GM23338 (cell line): ENCODE data around the gene XIRP2. TPM values are rescaled to one million over a fixed set of nuclear protein-coding genes. Genes with fewer than 3 reads are reported as not detected.

Experiments used
- ATAC-seq: fragments of 200-7000 bp; cut with Tn5 transposase; 3 replicates; pipeline ENCODE4 v1.9.1; 2020
- DNase-seq: peaks from one replicate; pipeline ENCODE4 v3.0.0-alpha.2; 2015; ENCODE audit warnings: low spot score
- H2AFZ ChIP-seq: fragments of 200-600 bp; sonication (generic); 2 replicates; pipeline ENCODE4 v1.8.0; 2016; ENCODE audit warnings: antibody characterized with exemption, mild to moderate bottlenecking, moderate library complexity
- H3F3A ChIP-seq: fragments of 200-600 bp; sonication (generic); replicated peaks from 2 replicates; pipeline ENCODE4 v1.8.0; 2017; ENCODE audit warnings: antibody characterized with exemption, mixed run types, low read depth
- H3K27ac ChIP-seq: fragments of 200-600 bp; sonication (generic); 2 replicates; pipeline ENCODE4 v1.6.1; 2016; ENCODE audit warnings: low read depth
- H3K27me3 ChIP-seq: fragments of 200-600 bp; sonication (generic); 2 replicates; pipeline ENCODE4 v1.8.0; 2016; ENCODE audit warnings: mild to moderate bottlenecking, mixed run types, moderate library complexity; ENCODE audit not compliant: insufficient read depth
- H3K36me3 ChIP-seq: fragments of 200-600 bp; sonication (generic); 2 replicates; pipeline ENCODE4 v1.8.0; 2016; ENCODE audit warnings: mild to moderate bottlenecking; ENCODE audit not compliant: insufficient read depth
- H3K4me1 ChIP-seq: fragments of 200-600 bp; sonication (generic); 2 replicates; pipeline ENCODE4 v1.8.0; 2016; ENCODE audit warnings: mild to moderate bottlenecking, moderate library complexity; ENCODE audit not compliant: insufficient read depth
- H3K4me2 ChIP-seq: fragments of 200-600 bp; sonication (generic); 2 replicates; pipeline ENCODE4 v1.7.1; 2017; ENCODE audit warnings: mixed run types
- H3K4me3 ChIP-seq: fragments of 200-600 bp; sonication (generic); 2 replicates; pipeline ENCODE4 v1.6.1; 2016; ENCODE audit warnings: mixed run types
- H3K79me2 ChIP-seq: fragments of 200-600 bp; sonication (generic); replicated peaks from 2 replicates; pipeline ENCODE4 v1.8.0; 2017; ENCODE audit warnings: mild to moderate bottlenecking; ENCODE audit not compliant: insufficient read depth
- H3K9me2 ChIP-seq: fragments of 200-600 bp; sonication (generic); 2 replicates; pipeline ENCODE4 v1.8.0; 2017; ENCODE audit not compliant: insufficient read depth
- H4K20me1 ChIP-seq: fragments of 200-600 bp; sonication (generic); replicated peaks from 2 replicates; pipeline ENCODE4 v1.8.0; 2017; ENCODE audit warnings: mild to moderate bottlenecking; ENCODE audit not compliant: insufficient read depth
- H3K27ac Mint-ChIP-seq: 2 replicates; pipeline ENCODE4 v1.8.0; 2020; ENCODE audit warnings: inconsistent platforms, mild to moderate bottlenecking, moderate library complexity, mixed read lengths
- H3K27me3 Mint-ChIP-seq: 3 replicates; pipeline ENCODE4 v1.8.0; 2022; ENCODE audit warnings: low read depth, mild to moderate bottlenecking, moderate library complexity, mixed read lengths, inconsistent platforms; ENCODE audit not compliant: insufficient read depth, poor library complexity
- H3K36me3 Mint-ChIP-seq: 3 replicates; pipeline ENCODE4 v1.8.0; 2021; ENCODE audit warnings: low read depth, mild to moderate bottlenecking, inconsistent platforms, moderate library complexity, mixed read lengths
- H3K4me1 Mint-ChIP-seq: 3 replicates; pipeline ENCODE4 v1.8.0; 2020; ENCODE audit warnings: mild to moderate bottlenecking, inconsistent platforms, mixed read lengths
- H3K4me3 Mint-ChIP-seq: 3 replicates; pipeline ENCODE4 v1.8.0; 2021; ENCODE audit warnings: moderate library complexity, mild to moderate bottlenecking, inconsistent platforms, mixed read lengths
- H3K9me3 Mint-ChIP-seq: 3 replicates; pipeline ENCODE4 v1.8.0; 2020; ENCODE audit warnings: moderate library complexity, mild to moderate bottlenecking, inconsistent platforms, mixed read lengths
- EZH2phosphoT487 ChIP-seq: fragments of 200-600 bp; sonication (generic); IDR thresholded peaks from one replicate; pipeline ENCODE4 v1.8.1; 2018; ENCODE audit warnings: antibody characterized with exemption; ENCODE audit not compliant: unreplicated experiment
- JUNB ChIP-seq: IDR thresholded peaks from one replicate; pipeline ENCODE4 v1.6.1; 2016; ENCODE audit warnings: antibody characterized with exemption; ENCODE audit not compliant: unreplicated experiment
- NANOG ChIP-seq: IDR thresholded peaks from 2 replicates; pipeline ENCODE4 v1.6.1; 2016; ENCODE audit warnings: antibody characterized with exemption, borderline replicate concordance
- POLR2AphosphoS5 ChIP-seq: IDR thresholded peaks from 2 replicates; pipeline ENCODE4 v1.6.1; 2016; ENCODE audit warnings: antibody characterized with exemption, low read depth
- ZNF331 ChIP-seq: fragments of 250-450 bp; sonication (Bioruptor Pico); IDR thresholded peaks from 2 replicates; pipeline ENCODE4 v1.5.0; 2020; ENCODE audit warnings: low read depth, mild to moderate bottlenecking, moderate library complexity
- polyA plus RNA-seq: library from polyadenylated mRNA; unstranded; fragments of >200 nt; fragmentation: Nextera tagmentation; extraction: Ambion mirVana; gene quantifications from 2 replicates; pipeline ENCODE4 v1.2.1, GENCODE V29; 2016
- total RNA-seq: library from RNA; depleted of rRNA; stranded (reverse); fragments of >200 nt; shearing (Covaris generic); gene quantifications from 2 replicates; pipeline ENCODE4 v1.2.3, GENCODE V29; 2014
- TF ChIP-seq, protein P1 (sequence below): fragments of 250-450 bp; sonication (Bioruptor Pico); IDR thresholded peaks from 2 replicates; pipeline ENCODE4 v1.5.0; 2020; ENCODE audit warnings: mild to moderate bottlenecking, moderate library complexity

Gene XIRP2
- total and polyA plus RNA-seq, 2 experiments from 2014 or later = 0.17 to 0.31 TPM

GRCh38 chr2:166881177-166881576, 7.1 kb upstream of the XIRP2 start:
- no peak overlapping the region for H3K4me3 Mint-ChIP-seq

GRCh38 chr2:166882851-166883250, 5.4 kb upstream of the XIRP2 start:
- H3K36me3 Mint-ChIP-seq = no peaks in the 10 kb centered on the region
- H3K4me2 ChIP-seq = no peak overlapping the region
- no peaks in the 10 kb centered on the region for H3K9me2 ChIP-seq
- no peaks in the 10 kb centered on the region for H4K20me1 ChIP-seq
- ATAC-seq (no peak), DNase-seq (no peak)
- H3K4me1 Mint-ChIP-seq = no peaks in the 10 kb centered on the region
- no peaks in the 10 kb centered on the region for H3K27me3 ChIP-seq
- H3K27ac ChIP-seq = no peak overlapping the region
- no peaks in the 10 kb centered on the region for H3K4me1 ChIP-seq
- H2AFZ ChIP-seq = 0 out of 2 replicates have a peak overlapping the region, but pooled peaks have one; percentile 30
- no peaks in the 10 kb centered on the region for H3K27me3 Mint-ChIP-seq
- no peak overlapping the region for H3K27ac Mint-ChIP-seq
- no peak for TF ChIP-seq JUNB
- no peak for TF ChIP-seq NANOG
- TF ChIP-seq, protein P1, sequence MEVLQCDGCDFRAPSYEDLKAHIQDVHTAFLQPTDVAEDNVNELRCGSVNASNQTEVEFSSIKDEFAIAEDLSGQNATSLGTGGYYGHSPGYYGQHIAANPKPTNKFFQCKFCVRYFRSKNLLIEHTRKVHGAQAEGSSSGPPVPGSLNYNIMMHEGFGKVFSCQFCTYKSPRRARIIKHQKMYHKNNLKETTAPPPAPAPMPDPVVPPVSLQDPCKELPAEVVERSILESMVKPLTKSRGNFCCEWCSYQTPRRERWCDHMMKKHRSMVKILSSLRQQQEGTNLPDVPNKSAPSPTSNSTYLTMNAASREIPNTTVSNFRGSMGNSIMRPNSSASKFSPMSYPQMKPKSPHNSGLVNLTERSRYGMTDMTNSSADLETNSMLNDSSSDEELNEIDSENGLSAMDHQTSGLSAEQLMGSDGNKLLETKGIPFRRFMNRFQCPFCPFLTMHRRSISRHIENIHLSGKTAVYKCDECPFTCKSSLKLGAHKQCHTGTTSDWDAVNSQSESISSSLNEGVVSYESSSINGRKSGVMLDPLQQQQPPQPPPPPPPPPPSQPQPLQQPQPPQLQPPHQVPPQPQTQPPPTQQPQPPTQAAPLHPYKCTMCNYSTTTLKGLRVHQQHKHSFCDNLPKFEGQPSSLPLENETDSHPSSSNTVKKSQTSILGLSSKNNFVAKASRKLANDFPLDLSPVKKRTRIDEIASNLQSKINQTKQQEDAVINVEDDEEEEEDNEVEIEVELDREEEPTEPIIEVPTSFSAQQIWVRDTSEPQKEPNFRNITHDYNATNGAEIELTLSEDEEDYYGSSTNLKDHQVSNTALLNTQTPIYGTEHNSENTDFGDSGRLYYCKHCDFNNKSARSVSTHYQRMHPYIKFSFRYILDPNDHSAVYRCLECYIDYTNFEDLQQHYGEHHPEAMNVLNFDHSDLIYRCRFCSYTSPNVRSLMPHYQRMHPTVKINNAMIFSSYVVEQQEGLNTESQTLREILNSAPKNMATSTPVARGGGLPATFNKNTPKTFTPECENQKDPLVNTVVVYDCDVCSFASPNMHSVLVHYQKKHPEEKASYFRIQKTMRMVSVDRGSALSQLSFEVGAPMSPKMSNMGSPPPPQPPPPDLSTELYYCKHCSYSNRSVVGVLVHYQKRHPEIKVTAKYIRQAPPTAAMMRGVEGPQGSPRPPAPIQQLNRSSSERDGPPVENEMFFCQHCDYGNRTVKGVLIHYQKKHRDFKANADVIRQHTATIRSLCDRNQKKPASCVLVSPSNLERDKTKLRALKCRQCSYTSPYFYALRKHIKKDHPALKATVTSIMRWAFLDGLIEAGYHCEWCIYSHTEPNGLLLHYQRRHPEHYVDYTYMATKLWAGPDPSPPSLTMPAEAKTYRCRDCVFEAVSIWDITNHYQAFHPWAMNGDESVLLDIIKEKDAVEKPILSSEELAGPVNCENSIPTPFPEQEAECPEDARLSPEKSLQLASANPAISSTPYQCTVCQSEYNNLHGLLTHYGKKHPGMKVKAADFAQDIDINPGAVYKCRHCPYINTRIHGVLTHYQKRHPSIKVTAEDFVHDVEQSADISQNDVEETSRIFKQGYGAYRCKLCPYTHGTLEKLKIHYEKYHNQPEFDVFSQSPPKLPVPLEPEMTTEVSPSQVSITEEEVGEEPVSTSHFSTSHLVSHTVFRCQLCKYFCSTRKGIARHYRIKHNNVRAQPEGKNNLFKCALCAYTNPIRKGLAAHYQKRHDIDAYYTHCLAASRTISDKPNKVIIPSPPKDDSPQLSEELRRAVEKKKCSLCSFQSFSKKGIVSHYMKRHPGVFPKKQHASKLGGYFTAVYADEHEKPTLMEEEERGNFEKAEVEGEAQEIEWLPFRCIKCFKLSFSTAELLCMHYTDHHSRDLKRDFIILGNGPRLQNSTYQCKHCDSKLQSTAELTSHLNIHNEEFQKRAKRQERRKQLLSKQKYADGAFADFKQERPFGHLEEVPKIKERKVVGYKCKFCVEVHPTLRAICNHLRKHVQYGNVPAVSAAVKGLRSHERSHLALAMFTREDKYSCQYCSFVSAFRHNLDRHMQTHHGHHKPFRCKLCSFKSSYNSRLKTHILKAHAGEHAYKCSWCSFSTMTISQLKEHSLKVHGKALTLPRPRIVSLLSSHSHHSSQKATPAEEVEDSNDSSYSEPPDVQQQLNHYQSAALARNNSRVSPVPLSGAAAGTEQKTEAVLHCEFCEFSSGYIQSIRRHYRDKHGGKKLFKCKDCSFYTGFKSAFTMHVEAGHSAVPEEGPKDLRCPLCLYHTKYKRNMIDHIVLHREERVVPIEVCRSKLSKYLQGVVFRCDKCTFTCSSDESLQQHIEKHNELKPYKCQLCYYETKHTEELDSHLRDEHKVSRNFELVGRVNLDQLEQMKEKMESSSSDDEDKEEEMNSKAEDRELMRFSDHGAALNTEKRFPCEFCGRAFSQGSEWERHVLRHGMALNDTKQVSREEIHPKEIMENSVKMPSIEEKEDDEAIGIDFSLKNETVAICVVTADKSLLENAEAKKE (CRISPR knock-in tag) = no peak
- no peak for TF ChIP-seq EZH2phosphoT487
- TF ChIP-seq POLR2AphosphoS5 = no peak
- no peak for TF ChIP-seq ZNF331
- H3K4me3 Mint-ChIP-seq = no peak overlapping the region
- no peaks in the 10 kb centered on the region for H3K36me3 ChIP-seq
- no peaks in the 10 kb centered on the region for H3F3A ChIP-seq
- no peaks in the 10 kb centered on the region for H3K79me2 ChIP-seq
- no peaks in the 10 kb centered on the region for H3K9me3 Mint-ChIP-seq
- no peak overlapping the region for H3K4me3 ChIP-seq

More at GRCh38 chr2:166881177-166881576, 7.1 kb upstream of the XIRP2 start:
- Histone ChIP-seq H3K4me1 (no peaks in the 10 kb centered on the region), H3F3A (no peaks in the 10 kb centered on the region), H3K36me3 (no peaks in the 10 kb centered on the region), H3K79me2 (no peaks in the 10 kb centered on the region), H3K4me2 (no peak overlapping the region), H3K4me3 (no peak overlapping the region), H2AFZ (no peak overlapping the region), H3K9me2 (no peaks in the 10 kb centered on the region), H4K20me1 (no peaks in the 10 kb centered on the region), H3K27me3 (no peaks in the 10 kb centered on the region), H3K27ac (no peak overlapping the region)
- DNase-seq = no peak
- 0 out of 3 replicates have a peak, but pooled peaks cover 3% of the 10 kb centered on the region for H3K4me1 Mint-ChIP-seq
- H3K27ac Mint-ChIP-seq = no peak overlapping the region
- no peak for ATAC-seq
- H3K36me3 Mint-ChIP-seq = no peaks in the 10 kb centered on the region
- no peak for TF ChIP-seq NANOG
- H3K9me3 Mint-ChIP-seq = no peaks in the 10 kb centered on the region
- H3K27me3 Mint-ChIP-seq = no peaks in the 10 kb centered on the region
